Anterior cingulate cortex (tissue), 58 donors: ENCODE results near the gene LYPD5.
A peak's percentile ranks its signal among the peaks of the same experiment; 100 is the strongest.
"Not testable (repeated sequence)": the region's sequence is repeated elsewhere in the genome, so short reads cannot be mapped to it uniquely, and the experiment has no call there.

ENCODE experiments used
- DNase-seq, 58 donors: peaks; one replicate each; lab custom pipeline; 2025; lab: John Stamatoyannopoulos, UW

Gene LYPD5

DNA sequence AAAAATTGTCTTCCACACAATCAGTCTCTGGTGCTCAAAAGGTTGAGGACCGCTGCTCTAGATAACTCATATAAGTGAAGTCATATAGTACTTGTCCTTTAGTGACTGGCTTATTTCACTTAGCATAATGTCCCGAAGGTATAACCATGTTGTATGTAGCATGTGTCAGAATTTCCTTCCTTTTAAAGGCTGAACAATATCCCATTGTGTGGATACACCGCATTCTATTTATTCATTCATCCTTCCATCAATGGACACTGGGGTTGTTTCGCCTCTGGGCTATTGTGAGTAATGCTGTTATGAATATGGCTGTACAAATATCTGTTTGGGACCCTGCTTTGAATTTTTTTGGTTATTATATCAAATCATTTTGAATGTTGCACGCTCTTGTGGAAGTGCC, 4.6 kb upstream of the LYPD5 start:
- no peak for DNase-seq

DNA sequence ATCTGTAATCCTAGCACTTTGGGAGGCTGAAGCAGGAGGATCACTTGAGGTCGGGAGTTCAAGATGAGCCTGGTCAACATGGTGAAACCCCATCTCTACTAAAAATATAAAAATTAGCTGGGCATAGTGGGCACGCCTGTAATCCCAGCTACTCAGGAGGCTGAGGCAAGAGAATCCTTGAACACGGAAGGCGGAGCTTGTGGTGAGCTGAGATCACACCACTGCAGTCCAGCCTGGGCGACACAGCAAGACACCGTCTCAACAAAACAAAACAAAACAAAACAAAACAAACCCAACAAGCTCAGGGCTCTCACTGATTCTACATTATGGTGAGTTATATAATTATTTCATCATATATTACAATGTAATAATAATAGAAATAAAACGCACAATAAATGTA, 4.2 kb upstream of the LYPD5 start:
- DNase-seq, result not testable (repeated sequence)

DNA sequence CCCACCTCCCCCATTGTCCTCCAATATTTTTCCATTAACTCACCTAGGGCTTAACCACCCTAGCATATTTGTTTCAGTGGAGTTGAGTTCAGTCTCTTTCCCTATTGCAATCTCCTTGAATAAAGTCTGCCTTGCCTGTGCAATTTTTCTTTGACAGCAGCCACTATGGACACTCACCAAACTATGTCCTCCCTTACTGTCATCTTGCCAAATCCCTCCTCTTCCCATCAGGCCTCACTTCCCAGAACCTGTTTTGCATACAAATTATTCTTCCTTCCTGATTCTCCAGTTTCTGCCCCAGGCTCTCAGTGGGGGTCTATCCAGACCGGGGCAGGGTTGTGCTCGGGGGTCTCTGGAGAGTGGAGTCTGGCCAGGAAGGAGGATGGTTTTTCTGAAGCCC, 2.2 kb upstream of the LYPD5 start:
- DNase-seq, result peak in 5 of 58 donors; percentile 10 to 60 (median 43)

DNA sequence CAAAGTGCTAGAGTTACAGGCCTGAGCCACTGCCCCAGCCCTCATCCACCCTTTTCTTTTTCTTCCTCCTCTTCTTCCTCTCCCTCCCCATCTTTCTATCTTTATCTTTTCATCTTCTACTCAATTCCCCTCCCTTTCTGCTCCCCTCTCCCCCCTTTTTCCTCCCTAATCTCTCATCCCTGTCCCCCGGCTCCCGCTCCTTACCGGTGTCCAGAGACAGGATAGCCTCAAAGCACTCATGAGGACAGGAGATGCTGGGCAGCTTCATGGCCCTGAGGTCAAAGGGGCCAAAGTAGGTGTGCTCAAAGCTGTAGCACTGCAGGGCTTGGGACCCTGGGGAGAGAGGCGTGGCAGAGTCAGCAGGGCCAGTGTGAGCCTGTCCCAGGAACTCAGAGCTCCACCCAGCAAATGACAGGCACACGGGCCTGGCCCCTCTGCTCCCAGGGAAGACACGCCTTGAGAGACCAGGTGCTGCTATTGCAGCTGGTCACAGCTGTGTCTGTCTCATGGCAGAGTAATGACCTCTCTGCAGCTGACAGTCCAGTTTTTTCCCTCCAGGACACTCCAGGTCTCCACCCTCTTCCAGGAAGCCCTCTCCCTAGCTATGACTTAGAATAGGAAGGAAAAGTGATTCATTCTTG, 2.6 kb downstream of the LYPD5 start:
- DNase-seq, result no peak

DNA sequence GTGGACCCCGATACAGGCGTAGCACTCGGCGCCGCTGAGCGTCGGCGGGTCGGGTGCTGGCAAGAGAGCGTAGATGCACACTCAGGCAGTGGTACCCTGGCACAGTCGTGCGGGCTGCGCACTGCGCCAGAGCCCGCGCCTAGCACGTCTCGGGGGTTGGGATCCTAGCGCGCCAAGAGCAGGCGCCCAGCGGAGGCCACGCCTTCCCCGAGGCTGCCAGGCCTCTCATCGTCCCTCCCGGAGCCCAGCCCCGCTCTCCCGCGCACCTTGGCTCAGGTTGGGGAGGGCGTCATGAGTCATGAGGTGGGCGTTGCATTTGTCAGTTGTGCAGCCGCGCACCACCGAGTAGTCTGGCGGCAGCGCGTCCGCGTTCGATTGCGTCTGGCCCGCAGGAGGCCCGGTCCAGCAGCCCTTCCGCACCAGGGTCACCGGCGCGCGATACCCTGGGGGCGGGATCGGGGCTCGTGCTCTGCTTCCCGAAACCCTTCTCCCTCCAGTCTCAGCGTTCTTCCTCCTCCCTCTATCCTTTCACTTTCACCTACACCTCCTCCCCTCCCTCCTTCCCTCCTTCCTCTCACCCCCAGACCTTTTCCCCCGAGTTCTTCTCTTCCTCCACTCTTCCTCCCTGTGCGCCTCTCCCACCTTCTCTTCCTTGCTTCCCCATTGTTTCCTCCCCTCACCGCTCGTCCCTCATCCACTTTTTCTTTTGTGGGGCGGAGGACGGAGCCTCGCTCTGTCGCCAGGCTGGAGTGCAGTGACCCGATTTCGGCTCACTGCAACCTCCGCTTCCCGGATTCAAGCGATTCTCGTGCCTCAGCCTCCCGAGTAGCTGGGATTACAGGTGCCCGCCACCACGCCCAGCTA, 3.5 kb downstream of the LYPD5 start:
- DNase-seq, result peak in 35 of 58 donors; percentile 12 to 73 (median 39)

DNA sequence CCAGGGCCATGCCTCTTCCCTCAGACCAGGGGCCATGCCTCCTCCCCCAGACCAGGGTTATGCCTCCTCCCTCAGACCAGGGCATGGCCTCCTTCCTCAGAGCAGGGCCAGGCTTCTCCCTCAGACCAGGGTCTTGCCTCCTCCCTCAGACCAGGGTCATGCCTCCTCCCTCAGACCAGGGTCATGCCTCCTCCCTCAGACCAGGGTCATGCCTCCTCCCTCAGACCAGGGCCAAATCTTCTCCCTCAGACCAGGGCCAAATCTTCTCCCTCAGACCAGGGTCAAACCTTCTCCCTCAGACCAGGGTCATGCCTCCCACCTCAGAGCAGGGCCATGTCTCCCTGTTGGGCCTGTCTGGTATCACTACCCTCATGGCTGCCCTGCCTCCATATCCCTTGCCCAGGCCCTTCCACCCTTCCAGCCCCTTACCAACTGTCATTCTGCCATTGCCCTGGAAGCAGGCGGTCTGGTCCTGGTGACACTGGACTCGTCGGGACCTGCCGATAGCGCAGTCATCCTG, 4.2 kb downstream of the LYPD5 start:
- DNase-seq, result no peak

DNA sequence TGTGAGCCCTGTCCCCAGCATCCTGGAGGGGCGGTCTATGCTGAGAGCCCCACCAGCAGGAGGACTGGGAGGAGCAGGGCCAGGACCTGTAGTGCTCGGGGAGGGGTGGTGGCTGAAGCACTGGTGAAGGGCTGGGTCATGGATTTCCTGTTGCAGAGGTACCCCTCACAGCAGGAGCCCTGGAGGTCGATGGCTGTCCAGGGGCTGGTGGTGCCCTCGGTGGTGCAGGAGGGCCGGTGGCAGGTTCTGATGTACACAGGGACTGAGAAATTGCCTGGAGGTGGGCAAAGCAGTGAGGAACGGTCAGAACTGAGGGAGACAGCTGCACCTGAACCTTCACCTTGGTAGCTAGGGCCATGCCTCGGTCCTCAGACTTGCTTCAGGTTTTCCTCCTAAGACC, 4.7 kb downstream of the LYPD5 start:
- no peak for DNase-seq

DNA sequence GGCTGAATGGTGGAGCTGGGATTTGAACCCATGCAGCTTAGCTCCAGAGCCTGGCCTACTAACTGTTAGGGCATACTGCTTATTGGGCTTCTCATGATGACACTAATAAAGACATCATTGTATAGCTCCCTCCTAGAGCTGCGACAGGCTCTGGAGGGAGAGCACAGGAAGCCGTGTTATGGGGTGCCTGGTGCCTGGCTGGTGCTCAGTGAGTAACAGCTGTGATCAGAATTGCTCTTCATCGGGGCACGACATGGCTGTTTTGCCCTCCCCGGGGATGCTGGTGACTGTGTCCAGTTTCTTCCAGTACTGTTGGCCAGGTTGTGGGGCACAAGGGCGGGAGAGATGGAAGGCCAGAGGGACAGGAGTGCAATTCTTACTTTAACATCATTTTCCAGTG, 5.1 kb downstream of the LYPD5 start:
- DNase-seq, result peak in 7 of 58 donors; percentile 16 to 67 (median 35)

DNA sequence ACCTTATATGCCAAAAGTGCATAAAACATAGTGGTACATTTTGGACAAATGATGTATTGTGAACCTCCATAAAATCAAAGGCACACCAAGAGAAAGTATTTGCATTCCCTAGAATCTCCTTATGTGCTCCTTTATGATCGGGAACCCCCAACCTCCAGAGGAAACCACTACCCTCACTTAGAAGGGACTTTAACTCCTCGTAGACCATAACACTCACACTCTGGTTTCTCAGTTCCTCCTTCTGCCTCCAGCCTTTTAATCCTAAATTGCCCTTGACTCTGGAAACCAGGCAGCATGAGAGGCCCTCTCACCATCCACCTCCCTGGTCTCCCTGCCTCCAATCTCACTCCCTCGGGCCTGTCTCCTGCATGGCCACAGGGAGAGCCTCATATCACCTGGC, 11.7 kb downstream of the LYPD5 start:
- DNase-seq, result no peak

DNA sequence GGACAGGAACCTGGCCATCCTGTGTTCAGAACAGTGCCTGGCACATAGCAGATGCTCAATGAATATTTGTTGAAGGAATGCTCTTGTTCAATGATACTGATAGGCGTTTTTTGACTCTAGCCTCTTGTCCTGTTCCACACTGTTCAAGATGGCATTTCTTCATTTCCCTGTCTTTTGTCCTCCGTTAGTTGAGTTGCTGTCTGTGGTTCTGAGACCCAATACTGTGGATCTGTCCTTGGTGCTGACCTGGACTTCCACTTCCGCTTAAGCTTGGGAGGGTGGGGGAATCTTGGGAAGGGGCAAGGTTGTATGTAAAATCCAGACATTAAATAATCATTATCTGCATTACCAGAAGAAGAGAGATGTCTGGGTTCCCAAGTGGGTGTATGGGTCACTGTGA, 13.2 kb downstream of the LYPD5 start:
- no peak for DNase-seq

DNA sequence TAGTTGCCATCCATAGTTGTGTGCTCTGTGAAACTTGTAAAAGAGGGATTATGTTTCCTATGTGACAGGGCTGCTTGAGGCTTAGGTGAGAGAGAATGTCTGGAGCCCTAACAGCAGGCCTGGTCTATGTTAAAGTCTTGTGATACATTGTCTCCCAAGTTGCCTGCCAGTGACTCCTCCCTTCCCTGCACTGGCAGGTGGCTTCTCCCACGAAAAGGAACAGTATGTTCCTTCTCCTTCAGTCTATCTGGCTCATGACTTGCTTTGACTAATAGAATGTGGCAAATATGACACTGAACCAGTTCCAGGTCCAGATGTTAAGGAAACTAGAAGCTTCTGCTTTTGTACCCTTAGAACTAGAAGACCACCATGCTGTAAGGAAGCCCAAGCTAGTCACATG, 15.6 kb downstream of the LYPD5 start:
- DNase-seq, result no peak

DNA sequence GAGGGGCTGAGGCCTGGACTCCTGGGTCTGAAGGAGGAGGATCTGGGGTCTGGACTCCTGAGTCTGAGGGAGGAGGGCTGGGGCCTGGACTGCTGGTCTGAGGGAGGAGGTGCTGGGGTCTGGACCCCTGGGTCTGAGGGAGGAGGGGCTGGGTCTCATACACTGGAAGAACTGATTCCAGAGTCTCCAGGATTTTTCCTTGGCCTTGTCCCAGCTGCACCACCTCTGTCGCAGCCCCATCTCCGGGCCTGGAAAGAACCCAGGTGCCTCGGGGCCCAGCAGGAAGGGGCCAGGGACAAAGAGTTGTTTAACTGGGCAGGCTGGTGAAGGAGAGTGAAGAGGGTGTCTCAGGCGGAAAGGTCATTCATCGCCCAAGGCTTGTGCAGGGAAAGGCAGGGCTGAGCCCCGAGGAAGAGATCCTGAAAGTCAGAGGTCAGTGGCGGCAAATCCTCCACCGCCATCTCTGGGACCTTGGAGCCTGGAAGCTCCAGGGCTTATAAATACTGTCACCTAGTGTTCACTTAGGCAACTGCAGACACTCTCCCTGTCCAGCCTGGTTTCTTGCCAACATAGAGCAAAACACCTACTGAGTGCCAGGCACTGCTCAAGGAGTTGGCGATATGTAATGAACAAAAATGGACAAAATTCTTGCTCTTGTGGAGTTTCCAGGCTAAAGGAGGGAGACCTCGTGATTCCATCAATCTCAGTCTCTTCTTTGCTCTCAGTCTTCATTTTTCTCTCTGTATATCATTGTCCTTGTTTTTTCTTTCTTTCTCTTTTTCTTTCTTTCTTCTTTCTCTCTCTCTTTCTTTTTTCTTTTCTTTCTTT, 17.1 kb downstream of the LYPD5 start:
- DNase-seq, result peak in 23 of 58 donors; percentile 9 to 48 (median 19)

DNA sequence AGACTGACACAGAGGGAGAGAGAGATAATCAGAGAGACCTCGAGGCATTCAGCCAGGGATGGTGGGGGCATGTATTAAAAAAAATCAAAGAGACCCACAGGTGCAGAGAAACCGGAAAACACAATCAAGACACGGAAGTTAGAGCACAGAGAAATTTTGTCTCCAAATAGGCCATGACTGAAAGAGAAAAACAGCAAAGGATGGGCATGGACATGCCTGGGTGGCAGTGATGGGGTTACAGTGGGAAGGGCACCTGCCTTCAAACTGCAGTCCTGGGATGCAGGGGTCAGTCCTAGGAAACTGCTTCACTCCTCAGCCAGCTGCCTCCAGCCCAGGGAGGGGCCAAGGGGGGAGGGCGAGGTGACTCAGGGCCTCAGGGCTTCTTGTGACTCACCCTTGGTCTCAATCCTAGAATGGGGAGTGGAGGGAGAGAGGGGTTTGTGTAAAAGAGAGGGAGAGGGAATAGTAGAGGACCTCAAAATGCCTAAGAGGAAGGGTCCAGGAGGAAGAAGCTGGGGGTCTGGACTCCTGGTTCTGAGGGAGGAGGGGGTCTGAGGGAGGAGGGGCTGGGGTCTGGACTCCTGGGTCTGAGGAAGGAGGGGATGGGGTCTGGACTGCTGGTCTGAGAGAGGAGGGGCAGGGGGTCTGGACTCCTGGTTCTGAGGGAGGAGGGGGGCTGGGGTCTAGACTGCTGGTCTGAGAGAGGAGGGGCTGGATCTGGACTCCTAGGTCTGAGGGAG, 17.8 kb downstream of the LYPD5 start:
- no peak for DNase-seq

DNA sequence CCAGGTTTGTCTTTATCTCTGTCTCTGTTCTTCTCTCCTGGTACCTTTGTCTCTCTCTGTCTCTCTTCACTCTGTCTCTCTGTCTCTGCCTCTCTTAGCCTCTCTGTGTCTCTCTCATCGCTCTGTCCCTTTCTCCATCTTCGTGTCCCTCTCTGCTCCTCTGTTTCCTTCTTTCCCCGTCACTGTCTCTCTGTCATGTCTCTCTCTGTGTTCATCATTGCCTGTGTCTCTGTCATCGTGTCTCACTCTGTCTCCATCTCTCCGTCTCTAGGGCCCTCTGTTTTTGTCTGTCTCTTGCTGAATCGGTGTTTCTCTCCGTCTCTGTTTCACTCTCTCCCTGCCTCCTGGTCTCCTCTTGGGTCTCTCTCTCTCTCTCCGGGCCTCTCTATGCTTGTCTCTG, 18.6 kb downstream of the LYPD5 start:
- DNase-seq, result no peak

DNA sequence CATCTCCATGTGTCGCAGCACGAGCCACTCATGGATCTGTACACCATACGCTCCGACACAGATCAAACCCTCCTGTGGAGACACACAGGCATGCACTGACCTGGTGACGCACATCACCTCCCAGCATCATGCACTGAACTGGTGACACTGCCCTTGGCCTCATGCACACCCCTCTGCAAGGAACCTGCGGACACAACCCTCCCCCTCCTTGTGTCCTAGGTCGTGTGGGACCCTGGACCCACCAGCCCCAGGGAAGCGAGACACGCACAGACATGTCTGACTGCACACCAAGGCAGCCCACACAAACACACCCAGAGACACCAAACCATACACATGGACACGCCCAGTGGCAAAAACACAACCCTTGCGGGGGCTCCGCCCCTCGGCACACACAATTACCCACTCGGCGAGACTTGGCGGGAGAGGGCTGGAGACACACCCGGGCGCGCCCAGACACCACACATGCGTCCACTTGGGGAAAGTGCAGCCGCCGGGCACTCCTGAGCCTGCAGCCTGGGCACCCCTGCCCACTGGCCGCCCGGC, 19.5 kb downstream of the LYPD5 start:
- DNase-seq, result no peak

DNA sequence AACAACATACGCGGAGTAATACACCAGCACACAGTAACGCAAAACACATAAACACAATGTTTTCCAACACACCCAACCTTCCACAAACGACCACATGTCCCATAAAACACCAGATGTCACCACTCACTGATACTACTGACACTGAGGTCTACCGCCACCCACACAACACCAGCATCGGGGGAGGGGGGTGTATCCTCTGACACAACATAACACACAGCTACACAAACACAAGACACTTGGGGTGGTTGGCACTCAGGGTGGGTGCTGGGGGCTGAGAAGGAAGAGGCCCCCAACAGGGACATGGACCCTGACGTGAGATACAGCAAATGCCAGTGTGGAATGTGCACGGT, 20.0 kb downstream of the LYPD5 start:
- no peak for DNase-seq

DNA sequence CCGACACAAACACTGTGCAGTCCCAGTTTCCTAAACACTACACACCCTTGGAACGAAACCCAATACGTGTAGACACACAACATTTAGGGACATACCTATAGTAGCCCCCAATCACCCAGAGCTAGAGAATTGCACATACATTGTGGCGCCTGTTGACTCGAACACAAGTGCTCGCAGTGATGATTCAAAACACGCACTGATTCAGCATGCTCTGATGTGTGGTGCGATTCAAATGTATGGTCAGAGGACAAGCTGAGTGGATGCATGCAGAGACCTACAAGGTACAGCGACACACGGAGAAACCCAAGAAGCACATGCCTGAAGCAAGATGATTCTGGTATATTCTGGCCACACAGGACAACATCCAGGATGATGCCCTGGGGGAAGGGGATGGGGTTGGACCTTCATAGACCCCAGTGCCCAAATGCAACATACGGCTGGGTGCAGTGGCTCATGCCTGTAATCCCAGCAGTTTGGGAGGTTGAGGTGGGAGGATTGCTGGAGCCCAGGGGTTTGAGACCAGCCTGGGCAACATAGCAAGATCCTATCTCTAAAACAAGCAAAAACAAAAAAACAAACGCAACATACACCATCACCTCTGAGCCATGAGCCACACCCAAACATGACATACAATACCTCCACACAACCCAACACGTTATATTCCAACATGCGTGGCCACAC, 20.5 kb downstream of the LYPD5 start:
- no peak for DNase-seq

DNA sequence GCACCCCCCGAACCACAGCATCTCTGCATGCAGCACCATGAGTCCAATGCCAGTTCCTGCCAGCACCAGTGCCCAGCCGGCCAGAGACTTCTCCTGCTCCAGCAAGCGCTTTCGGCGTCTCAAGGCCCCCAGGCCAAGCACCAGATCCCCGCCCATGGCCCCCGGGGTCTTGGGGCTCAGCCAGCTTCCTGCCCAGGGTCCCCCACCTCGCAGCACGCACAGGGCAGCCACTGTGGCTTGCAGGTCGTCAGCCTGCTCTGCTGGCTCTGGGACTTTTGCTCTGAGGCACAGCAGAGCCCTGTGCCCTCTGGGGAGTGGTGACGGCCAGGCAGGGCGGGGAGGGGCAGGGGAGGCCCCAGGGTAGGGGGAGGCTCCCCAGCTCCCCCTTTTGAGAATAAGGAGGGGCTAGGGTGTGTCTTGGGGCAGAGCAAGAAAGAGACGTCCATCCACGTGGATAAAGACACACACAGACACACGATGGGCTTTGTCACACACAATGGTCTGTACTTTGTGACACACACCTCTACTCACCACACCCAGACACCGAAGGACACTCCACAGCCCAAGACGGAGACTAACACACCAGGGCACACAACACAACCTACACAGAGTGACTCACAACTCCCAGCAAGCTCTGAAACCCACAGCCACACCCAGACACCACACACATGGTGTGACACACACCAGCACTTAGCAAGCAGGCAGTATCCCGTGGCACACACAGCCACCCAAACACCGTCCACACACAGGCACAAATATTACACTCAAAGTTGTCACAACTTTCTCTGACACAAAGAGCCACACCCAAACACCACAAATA, 21.3 kb downstream of the LYPD5 start, which contains the start of gene KCNN4:
TSS of gene KCNN4 (minus strand) at position 268 of the 820 bp plus-strand sequence. CDS start at position 156, 112 bp downstream.
- no peak for DNase-seq
